Gastroesophageal sphincter (tissue), 4 donors: ENCODE results near the gene MRRF. TPM values are rescaled to one million over a fixed set of nuclear protein-coding genes. Genes with fewer than 3 reads are reported as not detected.

ENCODE experiments used
- ATAC-seq: fragments of 150-250 bp; one replicate; pipeline ENCODE4 v1.9.1; 2016; ENCODE audit warnings: mild to moderate bottlenecking, moderate library complexity
- H3K27ac ChIP-seq, 4 donors: fragments of 200-600 bp; sonication (generic) in 3 of 4; 1 replicate in 3 of 4; 2 replicates in 1 of 4; pipeline ENCODE4 v1.5.1; 2016 to 2019
- H3K27me3 ChIP-seq: fragments of 200-600 bp; sonication (generic); one replicate; pipeline ENCODE4 v1.5.1; 2019
- H3K36me3 ChIP-seq, 2 donors: fragments of 200-600 bp; sonication (generic); one replicate each; pipeline ENCODE4 v1.5.1; 2019; ENCODE audit warnings: control low read depth in 1 of 2
- H3K4me1 ChIP-seq, 3 donors: fragments of 200-600 bp; sonication (generic); 1 replicate in 2 of 3; 2 replicates in 1 of 3; pipeline ENCODE4 v1.5.1; 2016 to 2019; ENCODE audit warnings: control low read depth in 2 of 3
- H3K4me3 ChIP-seq, 2 donors: fragments of 200-600 bp; sonication (generic); one replicate each; pipeline ENCODE4 v1.5.1; 2019; ENCODE audit warnings: mild to moderate bottlenecking in 1 of 2, moderate library complexity in 1 of 2
- H3K9me3 ChIP-seq, 3 donors: fragments of 200-600 bp; sonication (generic); one replicate each; pipeline ENCODE4 v1.5.1; 2017 to 2019; ENCODE audit warnings: control low read depth in 2 of 3
- EP300 ChIP-seq: sonication (generic); formaldehyde crosslinking; IDR thresholded peaks from one replicate; pipeline ENCODE4 v1.6.1; 2017; ENCODE audit warnings: antibody characterized with exemption, mild to moderate bottlenecking
- POLR2A ChIP-seq, 2 donors: fragments of 450-650 bp; IDR thresholded peaks; one replicate each; pipeline ENCODE4 v1.6.1; 2017; ENCODE audit warnings: antibody characterized with exemption in 2 of 2, mild to moderate bottlenecking in 2 of 2, moderate library complexity in 1 of 2
- POLR2AphosphoS5 ChIP-seq: sonication (generic); formaldehyde crosslinking; IDR thresholded peaks from one replicate; pipeline ENCODE4 v1.6.1; 2017; ENCODE audit warnings: antibody characterized with exemption
- WGBS, 2 donors: methylation state at CpG; one replicate each; pipeline ENCODE4 v1.1.5; 2018; ENCODE audit warnings: low coverage in 1 of 2; 5-methylcytosine and 5-hydroxymethylcytosine counted together
- total RNA-seq, 4 donors: library from RNA; depleted of rRNA; stranded (reverse); fragments of >200 nt; gene quantifications; one replicate each; pipeline ENCODE4 v1.1.0, GENCODE V29; 2016
- TF ChIP-seq, protein P1 (sequence below), 4 experiments: fragments of 200-600 bp in 2 of 4; fragments of 450-650 bp in 2 of 4; sonication (generic) in 1 of 4; IDR thresholded peaks; one replicate each; pipeline ENCODE4 v1.5.1; 2017 to 2019; ENCODE audit warnings: antibody characterized with exemption in 4 of 4, mild to moderate bottlenecking in 2 of 4, moderate library complexity in 2 of 4

Gene MRRF
- total RNA-seq, 4 donors from 2014 or later: 24.1 to 38.0 (median 29.7) TPM

DNA sequence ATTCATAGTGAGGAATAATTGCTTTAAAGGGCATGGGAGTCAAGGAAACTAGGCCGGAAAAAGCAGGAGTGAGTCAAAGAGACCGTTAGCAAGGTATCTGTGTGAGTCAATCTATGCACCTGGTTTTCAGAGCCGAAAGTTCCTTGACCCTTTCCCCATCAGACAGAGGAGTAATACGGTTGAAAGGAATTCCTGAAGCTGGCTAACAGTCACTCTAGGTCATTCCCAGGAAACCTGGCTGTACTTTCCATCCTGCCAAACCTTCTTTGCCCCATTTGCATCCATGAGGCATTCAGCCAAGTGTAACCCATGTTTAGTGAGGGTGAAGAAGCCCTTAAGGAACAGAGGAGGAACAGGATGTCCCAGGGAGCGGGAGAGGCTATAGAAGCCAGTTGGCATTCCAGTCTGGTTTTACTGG is 16.2 kb upstream of the MRRF start:
- Histone ChIP-seq H3K4me1 (peaks cover 0 to 8% (median 0%) of the 10 kb centered on the region in 3 donors), H3K27me3 (no peaks in the 10 kb centered on the region), H3K27ac (no peak overlapping the region), H3K36me3 (peaks cover 10 to 94% of the 10 kb centered on the region in 2 donors), H3K9me3 (no peaks in the 10 kb centered on the region), H3K4me3 (no peak overlapping the region)
- TF ChIP-seq POLR2AphosphoS5 (no peak), EP300 (no peak), POLR2A (IDR thresholded peaks at IDR 0.05) (no peak)
- TF ChIP-seq, protein P1, sequence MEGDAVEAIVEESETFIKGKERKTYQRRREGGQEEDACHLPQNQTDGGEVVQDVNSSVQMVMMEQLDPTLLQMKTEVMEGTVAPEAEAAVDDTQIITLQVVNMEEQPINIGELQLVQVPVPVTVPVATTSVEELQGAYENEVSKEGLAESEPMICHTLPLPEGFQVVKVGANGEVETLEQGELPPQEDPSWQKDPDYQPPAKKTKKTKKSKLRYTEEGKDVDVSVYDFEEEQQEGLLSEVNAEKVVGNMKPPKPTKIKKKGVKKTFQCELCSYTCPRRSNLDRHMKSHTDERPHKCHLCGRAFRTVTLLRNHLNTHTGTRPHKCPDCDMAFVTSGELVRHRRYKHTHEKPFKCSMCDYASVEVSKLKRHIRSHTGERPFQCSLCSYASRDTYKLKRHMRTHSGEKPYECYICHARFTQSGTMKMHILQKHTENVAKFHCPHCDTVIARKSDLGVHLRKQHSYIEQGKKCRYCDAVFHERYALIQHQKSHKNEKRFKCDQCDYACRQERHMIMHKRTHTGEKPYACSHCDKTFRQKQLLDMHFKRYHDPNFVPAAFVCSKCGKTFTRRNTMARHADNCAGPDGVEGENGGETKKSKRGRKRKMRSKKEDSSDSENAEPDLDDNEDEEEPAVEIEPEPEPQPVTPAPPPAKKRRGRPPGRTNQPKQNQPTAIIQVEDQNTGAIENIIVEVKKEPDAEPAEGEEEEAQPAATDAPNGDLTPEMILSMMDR (IDR thresholded peaks at IDR 0.05): no peak
- WGBS, 2 donors: 46 to 100% methylated on average over 2 to 4 of the region's 5 CpGs
- ATAC-seq: peak; percentile 36

GRCh38 chr9:122251351-122251750 is 13.3 kb upstream of the MRRF start:
- WGBS, 2 donors: 75 to 81% methylated on average over 2 of the region's 2 CpGs
- Histone ChIP-seq H3K4me1 (peaks cover 0 to 8% (median 0%) of the 10 kb centered on the region in 3 donors), H3K4me3 (no peak overlapping the region), H3K27me3 (no peaks in the 10 kb centered on the region), H3K27ac (no peak overlapping the region), H3K9me3 (no peaks in the 10 kb centered on the region), H3K36me3 (peaks cover 0 to 90% of the 10 kb centered on the region in 2 donors)
- no peak for ATAC-seq
- no peak for TF ChIP-seq POLR2AphosphoS5
- TF ChIP-seq, protein P1 (IDR thresholded peaks at IDR 0.05): no peak
- TF ChIP-seq EP300: no peak
- no peak for TF ChIP-seq POLR2A (IDR thresholded peaks at IDR 0.05)

GRCh38 chr9:122252796-122253195 is 11.9 kb upstream of the MRRF start:
- TF ChIP-seq, protein P1 (IDR thresholded peaks at IDR 0.05): no peak
- TF ChIP-seq POLR2AphosphoS5 (no peak), POLR2A (IDR thresholded peaks at IDR 0.05) (no peak), EP300 (no peak)
- peaks cover 0 to 90% of the 10 kb centered on the region in 2 donors for H3K36me3 ChIP-seq
- no peaks in the 10 kb centered on the region for H3K9me3 ChIP-seq
- H3K27me3 ChIP-seq: no peaks in the 10 kb centered on the region
- no peak for ATAC-seq
- no peak overlapping the region for H3K4me3 ChIP-seq
- peak overlapping the region in 3 of 4 donors; percentile 6 to 47 (median 41) for H3K27ac ChIP-seq
- peaks cover 0 to 8% (median 0%) of the 10 kb centered on the region in 3 donors for H3K4me1 ChIP-seq
- 40 to 50% methylated on average over 4 to 5 of the region's 5 CpGs for WGBS, 2 donors

DNA sequence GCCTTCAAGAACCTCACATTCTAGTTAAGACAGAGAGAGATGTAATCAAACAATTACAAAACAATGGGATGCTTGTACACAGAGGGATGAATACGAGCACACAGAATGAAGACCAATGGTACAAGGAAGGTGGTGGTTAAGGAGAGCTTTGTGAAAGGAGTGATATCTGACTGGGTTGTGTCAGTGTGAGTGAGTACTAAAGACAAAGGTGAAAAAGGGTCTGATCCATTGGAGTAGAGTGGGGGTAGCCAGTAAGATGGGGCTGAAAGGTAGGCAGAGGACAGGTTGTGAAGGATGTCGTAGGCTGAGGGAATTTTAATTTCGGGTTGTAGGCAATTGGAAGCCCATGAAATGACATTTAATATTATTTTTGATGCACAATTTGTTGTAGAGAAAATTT is 9.9 kb upstream of the MRRF start:
- Histone ChIP-seq H3K4me1 (no peaks in the 10 kb centered on the region), H3K4me3 (no peak overlapping the region), H3K9me3 (no peaks in the 10 kb centered on the region), H3K36me3 (peaks cover 0 to 91% of the 10 kb centered on the region in 2 donors), H3K27ac (no peak overlapping the region), H3K27me3 (no peaks in the 10 kb centered on the region)
- ATAC-seq: no peak
- TF ChIP-seq, protein P1 (IDR thresholded peaks at IDR 0.05): no peak
- TF ChIP-seq POLR2A (IDR thresholded peaks at IDR 0.05): no peak
- no peak for TF ChIP-seq EP300
- no peak for TF ChIP-seq POLR2AphosphoS5
- 83 to 91% methylated on average over 3 of the region's 3 CpGs for WGBS, 2 donors

GRCh38 chr9:122256206-122256605 is 8.5 kb upstream of the MRRF start:
- no peaks in the 10 kb centered on the region for H3K27me3 ChIP-seq
- WGBS, 2 donors: 78 to 93% methylated on average over 5 of the region's 5 CpGs
- no peak overlapping the region for H3K27ac ChIP-seq
- peaks cover 0 to 91% of the 10 kb centered on the region in 2 donors for H3K36me3 ChIP-seq
- H3K9me3 ChIP-seq: no peaks in the 10 kb centered on the region
- ATAC-seq: no peak
- peaks cover 0 to 7% (median 0%) of the 10 kb centered on the region in 3 donors for H3K4me1 ChIP-seq
- H3K4me3 ChIP-seq: no peak overlapping the region
- TF ChIP-seq POLR2A (IDR thresholded peaks at IDR 0.05) (no peak), POLR2AphosphoS5 (no peak), EP300 (no peak)
- TF ChIP-seq, protein P1 (IDR thresholded peaks at IDR 0.05): no peak
